ENCODE measurements around the gene CERS4. TPM values are rescaled to one million over a fixed set of nuclear protein-coding genes. Genes with fewer than 3 reads are reported as not detected.

CERS4 gene
- total RNA-seq, 4 donors from 2014 or later, result 56.9 to 73.5 (median 67.1) TPM

- H3K27me3 ChIP-seq, result no peaks in the 10 kb centered on the region
- H3K27ac ChIP-seq, result peak overlapping the region; percentile 22 to 81 (median 58)
- no peak overlapping the region for H3K4me3 ChIP-seq
- peaks cover 0 to 31% (median 8%) of the 10 kb centered on the region in 4 donors for H3K4me1 ChIP-seq
- TF ChIP-seq EP300 (IDR thresholded peaks at IDR 0.05) (peak in 1 of 2 donors; percentile 90), CTCF (IDR thresholded peaks at IDR 0.05) (peak in 3 of 5 experiments; percentile 13 to 42 (median 24)), POLR2A (IDR thresholded peaks at IDR 0.05) (no peak)
- 35 to 50% methylated on average over 11 to 13 of the region's 14 CpGs for WGBS, 2 donors
- H3K9me3 ChIP-seq, result no peaks in the 10 kb centered on the region
- peaks cover 0 to 24% (median 0%) of the 10 kb centered on the region in 3 donors for H3K36me3 ChIP-seq
- DNase-seq (ENCODE audit: low spot score in 2 of 2), result peak; percentile 63
Observed at GRCh38 chr19:8251025-8251472, 41.9 kb downstream of the CERS4 start.

GRCh38 chr19:8252922-8253589 lies 43.9 kb downstream of the CERS4 start:
- H3K27ac ChIP-seq, result peak overlapping the region in 1 of 4 donors; percentile 81
- peaks cover 0 to 39% (median 4%) of the 10 kb centered on the region in 3 donors for H3K36me3 ChIP-seq
- peaks cover 0 to 31% (median 8%) of the 10 kb centered on the region in 4 donors for H3K4me1 ChIP-seq
- DNase-seq (ENCODE audit: low spot score in 2 of 2), result peak; percentile 76 to 87
- H3K9me3 ChIP-seq, result no peaks in the 10 kb centered on the region
- TF ChIP-seq POLR2A (IDR thresholded peaks at IDR 0.05) (no peak), EP300 (IDR thresholded peaks at IDR 0.05) (peak in 1 of 2 donors; percentile 30), CTCF (IDR thresholded peaks at IDR 0.05) (peak; percentile 87 to 97 (median 93))
- WGBS, 2 donors, result 17 to 21% methylated on average over 13 of the region's 13 CpGs
- no peak overlapping the region for H3K4me3 ChIP-seq
- no peaks in the 10 kb centered on the region for H3K27me3 ChIP-seq

GRCh38 chr19:8253678-8254077 lies 44.5 kb downstream of the CERS4 start:
- H3K27me3 ChIP-seq, result no peaks in the 10 kb centered on the region
- 79 to 80% methylated on average over 11 to 12 of the region's 12 CpGs for WGBS, 2 donors

GRCh38 chr19:8254286-8255001 lies 45.3 kb downstream of the CERS4 start:
- Histone ChIP-seq H3K9me3 (no peaks in the 10 kb centered on the region), H3K27me3 (no peaks in the 10 kb centered on the region), H3K27ac (no peak overlapping the region), H3K4me3 (no peak overlapping the region), H3K36me3 (peaks cover 0 to 51% (median 4%) of the 10 kb centered on the region in 3 donors), H3K4me1 (peaks cover 0 to 31% (median 8%) of the 10 kb centered on the region in 4 donors)
- DNase-seq (ENCODE audit: low spot score in 2 of 2), result no peak
- WGBS, 2 donors, result 90 to 91% methylated on average over 7 to 10 of the region's 11 CpGs
- TF ChIP-seq POLR2A (IDR thresholded peaks at IDR 0.05), result no peak
- no peak for TF ChIP-seq CTCF (IDR thresholded peaks at IDR 0.05)
- TF ChIP-seq EP300 (IDR thresholded peaks at IDR 0.05), result no peak

More at GRCh38 chr19:8253678-8254077, 44.5 kb downstream of the CERS4 start:
- no peak overlapping the region for H3K27ac ChIP-seq
- H3K4me1 ChIP-seq, result peaks cover 0 to 31% (median 8%) of the 10 kb centered on the region in 4 donors
- H3K4me3 ChIP-seq, result no peak overlapping the region
- peaks cover 0 to 43% (median 4%) of the 10 kb centered on the region in 3 donors for H3K36me3 ChIP-seq
- H3K9me3 ChIP-seq, result no peaks in the 10 kb centered on the region
- TF ChIP-seq POLR2A (IDR thresholded peaks at IDR 0.05) (no peak), CTCF (IDR thresholded peaks at IDR 0.05) (no peak), EP300 (IDR thresholded peaks at IDR 0.05) (no peak)
- no peak for DNase-seq (ENCODE audit: low spot score in 2 of 2)

All from tibial nerve (tissue), 4 donors.